HG02642 (cell line): ENCODE results near the gene NSUN2.

Experiments
- ATAC-seq: cut with Tn5 transposase; IDR thresholded peaks from one replicate; pipeline ENCODE4 v1.9.1; 2021; ENCODE audit warnings: mild to moderate bottlenecking; ENCODE audit not compliant: unreplicated experiment, poor library complexity

Gene NSUN2

GRCh38 chr5:6568383-6568782 lies 64.5 kb downstream of the NSUN2 start:
- no peak for ATAC-seq

- ATAC-seq, result no peak
Observed at GRCh38 chr5:6567835-6568234, 65.0 kb downstream of the NSUN2 start.

- ATAC-seq, result no peak
Observed at GRCh38 chr5:6567068-6567467, 65.8 kb downstream of the NSUN2 start.

- no peak for ATAC-seq
Observed at GRCh38 chr5:6565492-6565891, 67.4 kb downstream of the NSUN2 start.

- no peak for ATAC-seq
Observed at GRCh38 chr5:6557807-6558575, 74.9 kb downstream of the NSUN2 start.

- no peak for ATAC-seq
Observed at GRCh38 chr5:6556802-6557102, 76.1 kb downstream of the NSUN2 start.

GRCh38 chr5:6556089-6556801 lies 76.6 kb downstream of the NSUN2 start:
- no peak for ATAC-seq

GRCh38 chr5:6554812-6555211 lies 78.0 kb downstream of the NSUN2 start:
- ATAC-seq, result no peak

- no peak for ATAC-seq
Observed at GRCh38 chr5:6553972-6554371, 78.9 kb downstream of the NSUN2 start.

GRCh38 chr5:6552612-6553011 lies 80.2 kb downstream of the NSUN2 start:
- ATAC-seq, result no peak

- no peak for ATAC-seq
Observed at GRCh38 chr5:6551955-6552313, 80.9 kb downstream of the NSUN2 start.

GRCh38 chr5:6551287-6551954 lies 81.4 kb downstream of the NSUN2 start:
- ATAC-seq, result no peak

GRCh38 chr5:6550628-6551027 lies 82.2 kb downstream of the NSUN2 start:
- ATAC-seq, result no peak
